Suprapubic skin (tissue), 3 donors: ENCODE data around the gene DSPP.

ENCODE experiments used
- CTCF ChIP-seq, 2 donors: fragments of 200-600 bp in 1 of 2; fragments of 450-650 bp in 1 of 2; sonication (generic) in 1 of 2; IDR thresholded peaks; one replicate each; pipeline ENCODE4 v1.5.1; 2016 to 2019; ENCODE audit warnings: antibody characterized with exemption in 2 of 2, mild to moderate bottlenecking in 1 of 2, moderate library complexity in 1 of 2
- POLR2A ChIP-seq, 2 donors: fragments of 450-650 bp; IDR thresholded peaks; one replicate each; pipeline ENCODE4 v1.6.1; 2017; ENCODE audit warnings: antibody characterized with exemption in 2 of 2, mild to moderate bottlenecking in 2 of 2, moderate library complexity in 2 of 2

GRCh38 chr4:87567191-87567590 lies 41.1 kb upstream of the DSPP start:
- TF ChIP-seq POLR2A (IDR thresholded peaks at IDR 0.05) (no peak), CTCF (IDR thresholded peaks at IDR 0.05) (no peak)
